HG03139 (cell line): Measurements from ENCODE around the gene KANSL1.

Source experiments
- ATAC-seq: cut with Tn5 transposase; IDR thresholded peaks from one replicate; pipeline ENCODE4 v1.9.1; 2021; ENCODE audit not compliant: unreplicated experiment

KANSL1 gene

GRCh38 chr17:46170639-46171429, 22.4 kb downstream of the KANSL1 start:
- no peak for ATAC-seq

- no peak for ATAC-seq
These were observed 23.2 kb downstream of the KANSL1 start for GRCh38 chr17:46169913-46170638.

GRCh38 chr17:46167826-46168569, 25.2 kb downstream of the KANSL1 start:
- no peak for ATAC-seq

- no peak for ATAC-seq
These were observed 26.0 kb downstream of the KANSL1 start for GRCh38 chr17:46167267-46167666.

GRCh38 chr17:46166692-46167249, 26.5 kb downstream of the KANSL1 start:
- ATAC-seq = no peak

- no peak for ATAC-seq
These were observed 29.2 kb downstream of the KANSL1 start for GRCh38 chr17:46163929-46164594.

- no peak for ATAC-seq
These were observed 29.9 kb downstream of the KANSL1 start for GRCh38 chr17:46163316-46163715.

- no peak for ATAC-seq
These were observed 30.4 kb downstream of the KANSL1 start for GRCh38 chr17:46162866-46163265.

GRCh38 chr17:46160169-46160568, 33.1 kb downstream of the KANSL1 start:
- ATAC-seq = no peak

- ATAC-seq = no peak
These were observed 33.5 kb downstream of the KANSL1 start for GRCh38 chr17:46159686-46160085.

GRCh38 chr17:46158323-46159296, 34.6 kb downstream of the KANSL1 start:
- ATAC-seq = no peak

- ATAC-seq = no peak
These were observed 35.7 kb downstream of the KANSL1 start for GRCh38 chr17:46157443-46158062.

- ATAC-seq = no peak
These were observed 38.9 kb downstream of the KANSL1 start for GRCh38 chr17:46154151-46154816.

GRCh38 chr17:46152423-46152822, 40.8 kb downstream of the KANSL1 start:
- ATAC-seq = no peak

GRCh38 chr17:46151762-46152161, 41.5 kb downstream of the KANSL1 start:
- ATAC-seq = no peak

GRCh38 chr17:46150216-46150963, 42.8 kb downstream of the KANSL1 start:
- no peak for ATAC-seq

- ATAC-seq = no peak
These were observed 45.0 kb downstream of the KANSL1 start for GRCh38 chr17:46148247-46148646.

- ATAC-seq = no peak
These were observed 45.9 kb downstream of the KANSL1 start for GRCh38 chr17:46147296-46147695.
